GM12878 (cell line): ENCODE measurements around the gene DISC1.

Source experiments
- CEBPB ChIP-seq, 2 experiments: fragments of 150-350 bp in 1 of 2; IDR thresholded peaks; 2 replicates each; pipeline ENCODE4 v1.6.1; 2012 to 2014; ENCODE audit warnings: low read depth in 2 of 2, low read length in 2 of 2, borderline replicate concordance in 1 of 2, inconsistent platforms in 1 of 2
- CTCF ChIP-seq, 3 experiments: IDR thresholded peaks in 2 of 3; conservative IDR thresholded peaks in 1 of 3; 2 replicates each; pipeline ENCODE4 v1.5.1; 2011; ENCODE audit warnings: low read depth in 3 of 3, low read length in 3 of 3, mild to moderate bottlenecking in 3 of 3, control low read depth in 2 of 3, moderate library complexity in 2 of 3, inconsistent platforms in 1 of 3, mixed read lengths in 1 of 3; ENCODE audit not compliant: control insufficient read depth in 2 of 3, insufficient read depth in 1 of 3; ENCODE audit errors: extremely low read depth in 1 of 3
- MAX ChIP-seq: IDR thresholded peaks from 2 replicates; pipeline ENCODE4 v1.6.1; 2012; ENCODE audit warnings: low read depth, low read length, improper control_type of control experiment
- NFYB ChIP-seq: IDR thresholded peaks from 2 replicates; pipeline ENCODE4 v1.6.1; 2011; ENCODE audit warnings: low read depth, mild to moderate bottlenecking, low read length, improper control_type of control experiment, moderate library complexity; ENCODE audit not compliant: insufficient read depth
- SMC3 ChIP-seq: IDR thresholded peaks from 2 replicates; pipeline ENCODE4 v1.6.1; 2011; ENCODE audit warnings: low read length, improper control_type of control experiment, borderline replicate concordance

- TF ChIP-seq MAX (no peak), SMC3 (no peak), CEBPB (IDR thresholded peaks at IDR 0.05; ENCODE audit: borderline replicate concordance in 1 of 2, low read depth in 2 of 2, low read length in 2 of 2) (no peak), NFYB (no peak), CTCF (IDR thresholded peaks at IDR 0.05 in 2 of 3, conservative IDR thresholded peaks at IDR 0.05 in 1 of 3; ENCODE audit: control insufficient read depth in 2 of 3, extremely low read depth in 1 of 3, insufficient read depth in 1 of 3, low read depth in 3 of 3, low read length in 3 of 3) (no peak)
Observed at GRCh38 chr1:232066521-232066920, 439.9 kb downstream of the DISC1 start.
